GM10248 (cell line): ENCODE data around the gene CAD.

Experiments used
- CTCF ChIA-PET: fragments of 300-600 bp; sonication (Branson Sonifier 250); formaldehyde crosslinking; extraction: SDS; loops from one replicate; lab custom pipeline; 2021; ENCODE audit warnings: antibody characterized with exemption; lab: Yijun Ruan, JAX
- POLR2A ChIA-PET: fragments of 350-650 bp; sonication (Branson Sonifier 250); formaldehyde crosslinking; extraction: SDS; loops from one replicate; lab custom pipeline; 2020; ENCODE audit warnings: antibody characterized with exemption; lab: Yijun Ruan, JAX
- DNase-seq: peaks from one replicate; pipeline ENCODE4 v3.0.0; 2012; ENCODE audit errors: extremely low spot score
- CTCF ChIP-seq: IDR thresholded peaks from 2 replicates; pipeline ENCODE4 v1.5.1; 2012; ENCODE audit warnings: mild to moderate bottlenecking, low read depth; ENCODE audit errors: extremely low read depth, missing control alignments, control extremely low read depth

The CAD gene

DNA sequence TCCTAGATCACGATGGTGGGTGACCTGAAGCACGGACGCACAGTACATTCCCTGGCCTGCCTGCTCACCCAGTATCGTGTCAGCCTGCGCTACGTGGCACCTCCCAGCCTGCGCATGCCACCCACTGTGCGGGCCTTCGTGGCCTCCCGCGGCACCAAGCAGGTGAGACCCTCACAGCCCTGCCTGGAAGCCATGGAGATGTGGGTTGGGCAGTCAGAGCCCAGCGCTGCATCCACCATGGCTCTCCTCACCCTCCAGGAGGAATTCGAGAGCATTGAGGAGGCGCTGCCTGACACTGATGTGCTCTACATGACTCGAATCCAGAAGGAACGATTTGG is 25.4 kb downstream of the CAD start:
- ChIA-PET CTCF (interaction anchor here (1.0 to 4.1 kb wide), 4 partner anchors 8 to 37 kb away, joined by 3 to 14 read pairs (median 4); no protein-coding TSS in a partner anchor), POLR2A (no interaction called here)
- TF ChIP-seq CTCF: no peak
- no peak for DNase-seq

GRCh38 chr2:27243391-27244130 is 26.4 kb downstream of the CAD start:
- CTCF ChIA-PET: interaction anchor here (4.1 kb wide), 1 partner anchor 36 kb away, joined by 14 read pairs; no protein-coding TSS in a partner anchor

DNA sequence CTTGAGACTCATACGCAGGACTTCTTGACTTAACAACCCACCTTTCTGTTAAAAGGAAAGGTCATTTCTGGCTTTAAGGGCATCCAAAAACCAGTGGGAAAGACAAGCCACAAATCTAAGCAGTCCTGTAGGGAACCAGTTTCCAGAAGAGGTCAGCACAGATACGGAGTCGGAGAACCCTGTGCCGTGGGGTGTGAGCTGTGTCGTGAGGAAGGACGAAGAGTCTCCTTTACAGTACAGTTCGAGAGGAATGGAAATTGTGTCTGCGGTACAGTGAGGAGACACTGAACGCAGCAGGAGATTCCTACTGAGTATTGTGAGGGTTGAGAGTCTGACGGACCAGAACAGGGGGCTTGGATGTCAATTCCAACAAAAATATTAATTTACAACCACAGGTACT is 27.9 kb downstream of the CAD start:
- no peak for DNase-seq
- ChIA-PET CTCF (interaction anchor here (1.6 kb wide), 1 partner anchor 34 kb away, joined by 6 read pairs; no protein-coding TSS in a partner anchor), POLR2A (no interaction called here)
- TF ChIP-seq CTCF: no peak

More at GRCh38 chr2:27243391-27244130, 26.4 kb downstream of the CAD start:
- DNase-seq: no peak
- TF ChIP-seq CTCF: no peak
- POLR2A ChIA-PET: no interaction called here

GRCh38 chr2:27245626-27246025 is 28.5 kb downstream of the CAD start:
- POLR2A ChIA-PET: no interaction called here
- DNase-seq: no peak
- CTCF ChIA-PET: interaction anchor here (1.6 kb wide), 1 partner anchor 34 kb away, joined by 6 read pairs; no protein-coding TSS in a partner anchor
- TF ChIP-seq CTCF: no peak

GRCh38 chr2:27247893-27248292 is 30.7 kb downstream of the CAD start:
- TF ChIP-seq CTCF: no peak
- DNase-seq: no peak
- ChIA-PET POLR2A (no interaction called here), CTCF (interaction anchor here (1.1 to 5.1 kb wide), 5 partner anchors 33 to 286 kb away, joined by 3 to 77 read pairs (median 11); partner anchors contain the start of gene TRIM54)

- ChIA-PET POLR2A (interaction anchor here (0.8 kb wide), 1 partner anchor 10 kb away, joined by 4 read pairs; no protein-coding TSS in a partner anchor), CTCF (interaction anchor here (0.8 to 5.1 kb wide), 15 partner anchors 9 to 306 kb away, joined by 3 to 77 read pairs (median 4); partner anchors contain the start of gene TRIM54)
Observed at GRCh38 chr2:27249159-27249890, 32.2 kb downstream of the CAD start.

More at GRCh38 chr2:27249159-27249890, 32.2 kb downstream of the CAD start:
- TF ChIP-seq CTCF: no peak
- DNase-seq: no peak
